HG03108 (cell line): ENCODE measurements around the gene NOSTRIN.

Source experiments
- ATAC-seq: cut with Tn5 transposase; IDR thresholded peaks from one replicate; pipeline ENCODE4 v1.9.1; 2021; ENCODE audit warnings: moderate library complexity; ENCODE audit not compliant: unreplicated experiment

The NOSTRIN gene

DNA sequence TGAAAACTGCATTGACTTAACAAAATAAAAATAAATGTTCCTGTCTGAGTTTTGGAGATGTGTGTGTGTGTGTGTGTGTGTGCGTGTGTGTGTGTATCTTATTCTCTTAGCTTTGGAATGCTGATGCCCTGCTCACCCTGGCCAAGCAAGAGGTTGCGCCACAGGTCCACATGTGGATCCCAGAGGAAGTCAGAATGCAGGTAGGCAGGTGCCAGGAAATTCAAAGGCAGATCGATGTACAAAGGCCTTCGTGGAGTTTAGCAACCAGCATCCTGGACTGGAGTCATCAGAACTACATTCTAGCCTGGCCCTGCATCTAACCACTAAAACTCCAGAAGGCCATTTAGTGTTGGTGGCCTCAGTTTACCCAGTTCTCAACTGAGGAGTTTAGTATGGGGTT, 111.1 kb downstream of the NOSTRIN start:
- no peak for ATAC-seq
